GM11168 (cell line): ENCODE results near the gene CROCC2.

Experiments
- in situ Hi-C: fragments of 300-500 bp; cut with MboI; formaldehyde crosslinking; loops from one replicate; pipeline ENCODE4 v1.12.0; 2022; ENCODE audit warnings: low sequenced_read_pairs; ENCODE audit not compliant: unreplicated experiment

Gene CROCC2

DNA sequence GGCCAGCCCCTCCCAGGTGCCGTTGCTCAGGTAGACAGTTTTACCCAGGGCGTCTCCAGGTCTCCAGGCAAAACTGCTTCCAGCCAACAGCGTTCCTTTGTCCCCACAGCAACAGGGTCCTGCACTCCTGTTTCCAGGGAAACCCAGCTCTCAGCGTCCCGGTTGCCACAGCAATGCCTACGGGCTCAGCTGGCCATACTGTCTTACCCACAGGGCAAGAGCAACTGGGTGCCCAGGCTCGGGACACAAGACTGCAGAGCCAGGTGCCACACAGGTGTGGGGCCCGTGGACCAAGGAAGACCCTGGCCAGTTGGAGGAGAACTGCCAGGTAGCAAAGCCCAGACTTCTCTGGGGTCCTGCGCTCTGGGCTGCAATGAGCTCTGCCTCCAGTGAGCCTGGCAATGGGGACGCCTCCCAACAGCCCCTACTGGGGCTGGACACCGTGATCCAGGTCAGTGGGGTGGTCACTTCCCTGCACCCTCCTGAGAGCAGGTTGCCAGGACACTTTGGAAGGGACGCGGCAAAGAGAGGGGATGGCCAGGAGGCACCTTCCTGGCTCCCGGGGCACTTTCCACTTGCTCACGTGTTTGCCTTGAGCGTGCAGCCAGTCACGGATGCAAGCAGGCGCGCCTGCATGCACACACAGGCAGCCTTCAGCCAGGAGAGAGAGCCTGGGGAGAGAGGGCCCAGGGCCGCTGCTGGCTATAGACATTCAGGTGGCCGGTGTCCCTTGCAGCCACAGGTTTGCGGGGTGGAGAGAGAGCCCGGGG is at the start of gene CROCC2:
Gene CROCC2, plus strand, starts transcription at position 196 of the 770 bp plus-strand sequence. Its CDS starts 178 bp downstream, at position 374.
- in situ Hi-C loops = no loop called here

DNA sequence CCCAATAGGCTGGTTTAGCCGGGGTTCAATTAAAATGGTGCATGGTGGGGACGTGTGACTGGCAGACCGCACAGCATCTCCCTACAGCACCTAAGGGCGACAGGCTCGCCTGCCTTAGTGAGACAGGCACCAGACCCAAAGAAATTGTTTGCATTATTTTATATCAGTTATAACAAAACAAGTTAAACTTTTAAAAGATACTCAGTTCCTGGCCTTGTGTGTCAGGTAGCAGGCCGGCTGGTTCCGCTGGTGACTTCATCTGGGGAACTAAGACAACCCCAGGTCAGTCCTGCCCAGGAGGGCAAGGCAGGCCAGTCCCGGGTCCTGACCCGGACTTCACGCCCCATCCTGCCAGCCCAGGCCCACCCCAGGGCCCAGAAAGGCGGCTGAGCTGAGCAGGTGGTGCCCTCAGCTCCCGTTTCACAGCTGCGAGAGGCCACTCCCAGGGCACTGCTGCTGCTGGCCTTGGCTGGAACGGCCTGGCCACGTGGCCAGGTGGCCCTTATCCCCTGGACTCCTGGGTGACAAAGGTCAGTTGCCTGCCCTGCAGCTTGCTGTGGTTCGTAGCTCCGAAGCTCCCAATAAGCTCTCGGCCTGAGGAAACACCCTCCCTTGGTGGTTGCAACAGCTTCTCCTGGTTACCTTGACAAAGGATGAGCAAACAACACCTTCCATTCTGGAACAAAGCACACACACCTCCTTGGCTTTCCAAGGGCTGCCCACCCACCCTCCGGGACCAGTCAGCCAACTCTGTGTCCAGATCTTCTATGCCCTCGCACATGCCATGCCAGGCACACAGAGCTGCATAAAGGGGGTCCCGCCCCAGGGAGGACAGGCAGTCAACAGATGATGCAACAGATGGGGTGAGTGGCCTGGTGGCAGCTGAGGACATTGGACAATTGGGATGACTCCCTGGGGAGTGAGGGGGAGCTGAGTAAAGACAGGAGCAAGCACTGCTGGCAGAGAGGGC is 48.8 kb upstream of the CROCC2 start:
- in situ Hi-C loops = no loop called here

DNA sequence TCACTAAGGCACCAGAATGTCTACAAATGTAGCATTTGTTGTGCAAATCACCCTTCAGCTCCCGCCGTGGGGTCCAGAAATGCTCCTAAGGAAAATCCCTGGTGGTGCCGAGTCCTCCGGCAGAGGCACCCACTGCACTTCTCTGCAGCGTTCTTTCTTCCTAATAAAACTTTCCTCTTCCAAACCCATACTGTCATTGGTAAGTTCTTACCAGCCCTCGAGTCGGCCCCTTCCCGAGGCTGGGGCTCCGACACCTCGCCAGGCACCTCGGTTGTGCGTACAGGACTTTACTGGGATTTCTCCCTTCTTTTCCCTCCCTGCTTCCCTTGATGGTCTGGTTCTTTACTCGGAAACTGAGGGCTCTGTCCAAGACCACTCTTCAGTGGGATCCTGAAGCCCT is 47.8 kb upstream of the CROCC2 start:
- in situ Hi-C loops = no loop called here

DNA sequence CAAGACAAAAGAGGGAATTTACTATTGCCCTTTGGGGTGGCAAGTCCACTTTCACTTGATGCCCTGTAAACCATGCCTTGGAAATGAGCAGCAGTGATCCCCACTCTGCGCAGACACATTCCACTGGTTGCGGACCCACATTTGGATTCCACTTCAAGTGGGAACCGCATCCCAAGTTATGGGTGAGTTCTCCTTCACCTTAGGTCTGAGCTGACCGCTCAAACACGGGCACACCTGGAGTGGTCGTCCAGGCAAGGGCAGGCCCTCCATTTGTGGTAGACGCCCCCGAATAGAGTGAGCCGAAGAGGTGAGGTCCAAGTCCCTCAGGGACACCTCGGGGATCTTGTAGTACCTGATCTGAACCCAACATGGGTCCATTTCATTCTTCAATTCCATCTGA is 47.3 kb upstream of the CROCC2 start:
- in situ Hi-C loops = no loop called here

DNA sequence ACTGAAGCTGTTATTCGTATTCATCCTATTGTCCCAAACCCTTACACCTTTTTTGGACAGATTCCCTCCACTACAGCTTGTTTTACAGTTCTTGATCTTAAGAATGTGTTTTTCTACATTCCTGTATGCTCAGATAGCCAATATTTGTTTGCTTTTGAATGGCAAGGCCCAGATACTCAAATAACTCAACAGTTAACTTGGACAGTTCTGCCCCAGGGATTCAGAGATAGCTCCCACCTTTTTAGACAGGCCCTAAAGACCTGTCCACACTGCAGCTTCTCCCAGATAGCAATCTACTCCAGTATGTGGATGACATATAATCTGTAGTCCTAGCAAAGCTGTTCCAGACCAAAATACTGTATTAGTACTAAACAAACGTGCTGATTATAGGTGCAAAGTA is 44.6 kb upstream of the CROCC2 start:
- in situ Hi-C loops = no loop called here

- in situ Hi-C loops = no loop called here
Measured at GRCh38 chr2:240864475-240864874, 41.7 kb upstream of the CROCC2 start.

DNA sequence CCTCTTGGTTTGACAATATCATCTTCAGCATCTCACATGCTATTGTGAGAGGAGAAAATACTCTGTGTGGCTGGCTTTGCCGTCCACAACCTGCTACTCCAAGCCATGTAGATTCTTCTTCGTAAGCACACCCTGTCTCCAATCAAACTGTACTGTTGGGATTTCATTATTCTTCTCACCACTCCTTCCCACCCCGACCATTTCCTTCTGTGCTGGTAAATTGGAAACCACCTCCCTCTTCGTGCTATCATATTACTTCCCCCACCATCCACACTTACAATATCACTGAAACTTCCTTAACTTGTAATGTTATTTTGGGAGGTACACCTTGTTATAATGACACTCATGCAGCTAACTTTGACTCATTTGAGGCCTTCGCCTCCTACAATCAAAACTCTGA is 40.7 kb upstream of the CROCC2 start:
- in situ Hi-C loops = no loop called here

GRCh38 chr2:240868286-240869108 is 37.6 kb upstream of the CROCC2 start, which contains the start of gene AGXT:
TSS of gene AGXT (plus strand) at chr2:240868824. CDS start at chr2:240868866, 42 bp downstream.
- in situ Hi-C loops = no loop called here

- in situ Hi-C loops = no loop called here
Measured at GRCh38 chr2:240869109-240869955, 36.8 kb upstream of the CROCC2 start.

GRCh38 chr2:240869956-240870875 is 35.9 kb upstream of the CROCC2 start:
- in situ Hi-C loops = no loop called here

DNA sequence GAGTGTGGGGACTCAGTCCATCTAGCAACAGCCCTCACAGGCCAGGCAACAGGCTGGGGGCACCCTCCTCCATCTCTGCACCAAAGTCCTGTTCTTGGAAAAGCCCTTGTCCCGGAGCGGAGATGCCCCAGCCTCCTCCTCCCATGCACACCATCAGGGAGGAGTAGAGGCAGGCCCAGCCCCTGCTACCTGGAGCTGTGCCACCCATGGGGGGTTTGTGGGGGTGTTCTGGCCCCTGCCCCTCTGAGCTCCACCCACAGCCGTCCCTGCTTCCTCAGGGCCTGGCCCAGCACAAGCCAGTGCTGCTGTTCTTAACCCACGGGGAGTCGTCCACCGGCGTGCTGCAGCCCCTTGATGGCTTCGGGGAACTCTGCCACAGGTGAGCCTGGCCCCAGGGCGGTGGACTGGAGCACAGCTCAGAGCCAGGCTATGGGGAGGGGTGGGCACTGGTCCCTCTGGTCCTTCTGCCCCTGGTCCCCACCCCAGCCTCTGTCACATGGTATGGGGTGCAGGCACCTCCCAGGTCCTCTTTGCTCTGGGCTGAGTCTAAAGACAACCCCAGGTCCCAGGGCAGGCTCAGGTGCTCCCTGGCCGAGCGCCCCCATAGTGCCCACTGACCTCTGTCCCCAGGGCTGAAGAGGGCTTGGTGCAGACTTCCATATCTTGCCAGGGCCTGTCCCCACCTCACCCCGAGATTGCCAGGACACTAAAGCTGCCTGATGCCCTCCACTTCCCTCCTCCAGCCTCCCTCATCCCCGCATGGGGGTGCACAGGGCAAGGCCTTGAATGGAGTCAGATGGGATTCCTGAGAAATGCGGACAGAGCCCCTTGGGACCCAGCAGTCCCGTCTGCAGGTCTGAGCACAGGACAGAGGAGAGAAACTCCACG is 34.8 kb upstream of the CROCC2 start:
- in situ Hi-C loops = no loop called here

GRCh38 chr2:240872317-240873097 is 33.6 kb upstream of the CROCC2 start:
- in situ Hi-C loops = no loop called here

DNA sequence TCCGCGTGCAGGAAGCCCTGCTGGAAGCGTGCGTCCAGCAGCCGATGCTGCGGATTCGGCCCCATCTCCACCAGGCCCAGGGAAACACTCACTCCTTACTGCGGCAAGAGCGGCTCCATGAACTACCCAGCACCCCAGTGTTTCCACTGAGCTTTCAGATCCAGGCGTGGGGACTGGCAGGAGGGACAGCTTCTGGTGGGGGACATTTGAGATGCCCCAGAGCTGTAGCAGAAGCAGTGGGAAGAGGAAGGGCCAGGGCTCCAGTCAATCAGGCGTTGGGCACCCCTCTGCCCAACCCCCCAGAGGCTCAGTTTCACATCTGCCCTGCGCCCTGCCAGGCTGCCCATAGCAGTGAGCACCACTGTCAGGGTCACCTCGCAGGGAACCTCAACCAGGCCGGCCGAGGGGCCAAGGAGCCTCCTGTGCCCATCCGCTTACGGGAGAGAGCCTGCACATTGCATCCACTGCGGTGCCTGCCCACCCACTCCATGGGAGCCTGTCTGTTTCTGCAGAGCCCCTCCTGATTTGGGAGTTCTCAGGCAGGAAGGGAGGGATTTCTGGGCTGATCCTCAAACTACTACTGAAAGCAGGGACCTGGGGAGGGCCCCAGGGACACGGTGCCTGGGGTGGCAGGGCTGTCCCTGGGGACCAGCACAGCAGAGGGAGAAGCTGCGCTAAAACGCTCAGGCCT is 32.9 kb upstream of the CROCC2 start:
- in situ Hi-C loops = no loop called here

- in situ Hi-C loops = no loop called here
Measured at GRCh38 chr2:240873805-240874714, 32.1 kb upstream of the CROCC2 start.

DNA sequence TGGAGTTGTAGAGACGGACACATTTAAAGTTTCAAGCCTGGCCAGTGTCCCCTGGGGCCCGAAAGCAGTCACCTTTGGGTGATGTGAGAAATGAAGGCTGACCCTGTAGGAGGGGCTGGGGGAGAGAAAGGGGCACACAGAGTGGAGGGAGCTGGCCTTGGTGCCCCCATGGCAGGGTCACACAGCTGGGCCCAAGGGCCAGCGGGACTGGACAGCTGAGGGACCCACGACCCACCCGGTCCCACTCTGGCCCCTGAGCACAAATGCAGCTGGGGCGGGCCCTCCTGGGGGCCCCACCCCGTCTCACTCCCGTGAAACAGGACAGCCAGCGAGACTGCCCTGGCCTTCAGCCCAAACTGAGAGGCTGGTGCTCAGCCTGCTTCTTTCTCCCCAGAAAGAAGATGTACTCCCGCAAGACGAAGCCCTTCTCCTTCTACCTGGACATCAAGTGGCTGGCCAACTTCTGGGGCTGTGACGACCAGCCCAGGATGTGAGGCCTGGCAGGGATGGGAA is 31.4 kb upstream of the CROCC2 start:
- in situ Hi-C loops = no loop called here
